Thoracic aorta (tissue), 2 donors: ENCODE results near the gene TMEM62. TPM values are rescaled to one million over a fixed set of nuclear protein-coding genes. Genes with fewer than 3 reads are reported as not detected.
A peak's percentile ranks its signal among the peaks of the same experiment; 100 is the strongest.

ENCODE experiments used
- ATAC-seq: fragments of 150-250 bp; one replicate; pipeline ENCODE4 v1.8.0; 2017; ENCODE audit warnings: low read depth; ENCODE audit not compliant: insufficient number of reproducible peaks, low FRiP score
- DNase-seq: peaks from one replicate; pipeline ENCODE4 v3.0.0-alpha.2; 2020; ENCODE audit warnings: low spot score
- H3K27ac ChIP-seq, 2 donors: fragments of 200-600 bp; sonication (generic); 1 replicate in 1 of 2; 2 replicates in 1 of 2; pipeline ENCODE4 v1.5.1; 2016; ENCODE audit warnings: mild to moderate bottlenecking in 2 of 2, moderate library complexity in 2 of 2
- H3K27me3 ChIP-seq: fragments of 200-600 bp; sonication (generic); replicated peaks from 2 replicates; pipeline ENCODE4 v1.6.0; 2016; ENCODE audit warnings: mild to moderate bottlenecking; ENCODE audit not compliant: insufficient read depth
- H3K36me3 ChIP-seq: fragments of 200-600 bp; sonication (generic); one replicate; pipeline ENCODE4 v1.5.1; 2016
- H3K4me1 ChIP-seq, 2 donors: fragments of 200-600 bp; sonication (generic); 1 replicate in 1 of 2; 2 replicates in 1 of 2; pipeline versions ENCODE4 v1.5.1 to v1.6.0; 2016; ENCODE audit warnings: low read depth in 2 of 2, mild to moderate bottlenecking in 1 of 2; ENCODE audit not compliant: control insufficient read depth in 1 of 2
- H3K4me3 ChIP-seq: fragments of 200-600 bp; sonication (generic); 2 replicates; pipeline ENCODE4 v1.5.1; 2016; ENCODE audit warnings: mild to moderate bottlenecking
- H3K9me3 ChIP-seq: fragments of 200-600 bp; sonication (generic); 2 replicates; pipeline ENCODE4 v1.5.1; 2016
- total RNA-seq, 2 donors: library from RNA; depleted of rRNA; stranded (reverse); fragments of >200 nt; gene quantifications; one replicate each; pipeline versions ENCODE4 v1.1.0 to v1.2.3, GENCODE V29; 2016
- TF ChIP-seq, protein P1 (sequence below): fragments of 200-600 bp; sonication (generic); IDR thresholded peaks from one replicate; pipeline ENCODE4 v1.5.1; 2019; ENCODE audit warnings: antibody characterized with exemption

The TMEM62 gene
- total RNA-seq, 2 donors from 2014 or later: 22.5 to 51.1 TPM

GRCh38 chr15:43198992-43199391 is 65.6 kb downstream of the TMEM62 start:
- TF ChIP-seq, protein P1, sequence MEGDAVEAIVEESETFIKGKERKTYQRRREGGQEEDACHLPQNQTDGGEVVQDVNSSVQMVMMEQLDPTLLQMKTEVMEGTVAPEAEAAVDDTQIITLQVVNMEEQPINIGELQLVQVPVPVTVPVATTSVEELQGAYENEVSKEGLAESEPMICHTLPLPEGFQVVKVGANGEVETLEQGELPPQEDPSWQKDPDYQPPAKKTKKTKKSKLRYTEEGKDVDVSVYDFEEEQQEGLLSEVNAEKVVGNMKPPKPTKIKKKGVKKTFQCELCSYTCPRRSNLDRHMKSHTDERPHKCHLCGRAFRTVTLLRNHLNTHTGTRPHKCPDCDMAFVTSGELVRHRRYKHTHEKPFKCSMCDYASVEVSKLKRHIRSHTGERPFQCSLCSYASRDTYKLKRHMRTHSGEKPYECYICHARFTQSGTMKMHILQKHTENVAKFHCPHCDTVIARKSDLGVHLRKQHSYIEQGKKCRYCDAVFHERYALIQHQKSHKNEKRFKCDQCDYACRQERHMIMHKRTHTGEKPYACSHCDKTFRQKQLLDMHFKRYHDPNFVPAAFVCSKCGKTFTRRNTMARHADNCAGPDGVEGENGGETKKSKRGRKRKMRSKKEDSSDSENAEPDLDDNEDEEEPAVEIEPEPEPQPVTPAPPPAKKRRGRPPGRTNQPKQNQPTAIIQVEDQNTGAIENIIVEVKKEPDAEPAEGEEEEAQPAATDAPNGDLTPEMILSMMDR: no peak
- Histone ChIP-seq H3K36me3 (peaks cover 28% of the 10 kb centered on the region), H3K9me3 (no peaks in the 10 kb centered on the region), H3K4me3 (no peak overlapping the region), H3K4me1 (no peaks in the 10 kb centered on the region), H3K27ac (no peak overlapping the region), H3K27me3 (no peaks in the 10 kb centered on the region)
- DNase-seq (no peak), ATAC-seq (no peak)

GRCh38 chr15:43199945-43200488 is 66.6 kb downstream of the TMEM62 start:
- H3K4me1 ChIP-seq: no peaks in the 10 kb centered on the region
- DNase-seq (no peak), ATAC-seq (no peak)
- H3K36me3 ChIP-seq: peaks cover 18% of the 10 kb centered on the region
- no peaks in the 10 kb centered on the region for H3K9me3 ChIP-seq
- no peak overlapping the region for H3K4me3 ChIP-seq
- TF ChIP-seq, protein P1: no peak
- H3K27ac ChIP-seq: no peak overlapping the region
- H3K27me3 ChIP-seq: no peaks in the 10 kb centered on the region

DNA sequence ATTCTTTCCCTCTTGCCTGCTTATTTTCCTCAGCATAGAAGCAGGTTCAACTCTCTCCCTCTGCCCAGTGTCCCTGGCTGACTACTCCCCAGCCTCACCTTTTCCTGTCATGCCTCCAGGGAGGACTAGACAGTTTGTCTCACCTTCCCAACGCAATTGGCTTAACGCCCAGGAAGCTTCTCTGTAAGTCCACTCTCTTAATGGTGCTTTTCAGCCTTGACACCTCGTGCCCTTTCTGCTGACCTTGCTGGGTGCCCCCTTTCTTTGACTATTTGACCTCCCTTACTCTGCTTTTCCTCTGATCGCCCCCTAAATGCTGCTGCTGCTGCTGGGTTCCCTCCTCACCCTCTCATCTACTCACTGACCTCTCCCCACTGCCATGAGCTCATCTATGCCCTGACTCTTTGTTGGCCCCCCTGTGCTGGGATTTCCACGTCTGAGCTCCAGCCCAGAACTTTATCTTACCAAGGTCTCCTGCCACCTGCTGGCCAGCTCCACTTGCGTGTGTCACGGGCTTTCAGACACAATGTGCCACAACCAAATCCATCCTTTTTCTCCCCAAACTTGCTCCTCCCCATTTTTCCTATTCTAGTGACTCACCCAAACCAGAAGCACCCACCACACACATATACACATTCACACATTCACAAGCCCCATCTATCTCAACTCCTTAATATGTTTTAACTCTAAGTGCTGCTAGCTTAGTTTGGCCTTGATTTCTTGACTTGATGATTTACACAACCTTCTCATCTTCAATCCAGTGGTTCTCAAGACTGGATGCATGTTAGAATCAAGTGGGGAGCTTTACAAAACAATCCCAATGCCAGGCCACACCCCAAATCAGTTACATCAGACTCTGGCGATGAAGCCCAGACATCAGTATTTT is 70.9 kb downstream of the TMEM62 start:
- Histone ChIP-seq H3K9me3 (no peaks in the 10 kb centered on the region), H3K36me3 (no peaks in the 10 kb centered on the region), H3K4me3 (no peak overlapping the region), H3K27me3 (no peaks in the 10 kb centered on the region), H3K4me1 (no peaks in the 10 kb centered on the region), H3K27ac (no peak overlapping the region)
- no peak for DNase-seq
- TF ChIP-seq, protein P1: peak; percentile 49
- no peak for ATAC-seq

DNA sequence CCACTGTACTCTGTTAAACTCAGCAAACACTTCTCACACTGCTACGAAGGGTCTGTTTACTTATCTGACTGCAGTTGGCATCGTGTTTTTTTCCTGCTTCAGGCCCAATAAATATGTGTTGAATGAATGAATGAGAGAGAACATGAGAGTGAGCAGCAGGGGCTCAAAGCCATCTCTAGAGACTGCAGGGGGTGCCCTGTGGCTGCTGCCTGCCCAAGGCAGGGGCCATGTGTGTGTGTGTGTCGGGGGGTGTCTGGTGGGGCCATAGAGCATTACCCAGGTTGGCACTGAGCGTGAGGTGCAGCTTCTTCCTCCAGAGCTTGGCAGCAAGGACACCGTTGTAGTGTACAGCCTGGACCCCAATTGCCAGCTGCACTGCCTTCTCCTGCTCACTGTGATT is 72.7 kb downstream of the TMEM62 start:
- TF ChIP-seq, protein P1: no peak
- Histone ChIP-seq H3K27ac (no peak overlapping the region), H3K4me1 (no peaks in the 10 kb centered on the region)

GRCh38 chr15:43207024-43207423 is 73.6 kb downstream of the TMEM62 start:
- ATAC-seq (no peak), DNase-seq (no peak)
- Histone ChIP-seq H3K4me1 (no peaks in the 10 kb centered on the region), H3K27me3 (no peaks in the 10 kb centered on the region), H3K36me3 (no peaks in the 10 kb centered on the region), H3K9me3 (no peaks in the 10 kb centered on the region), H3K27ac (no peak overlapping the region), H3K4me3 (no peak overlapping the region)
- TF ChIP-seq, protein P1: no peak

More for the DNA sequence above, 72.7 kb downstream of the TMEM62 start:
- DNase-seq (no peak), ATAC-seq (no peak)
- H3K4me3 ChIP-seq: no peak overlapping the region
- no peaks in the 10 kb centered on the region for H3K9me3 ChIP-seq
- no peaks in the 10 kb centered on the region for H3K27me3 ChIP-seq
- H3K36me3 ChIP-seq: no peaks in the 10 kb centered on the region
